HepG2 (cell line): ENCODE measurements around the gene MED13. TPM values are rescaled to one million over a fixed set of nuclear protein-coding genes. Genes with fewer than 3 reads are reported as not detected.

Source experiments
- AGO1 ChIP-seq: fragments of 200-400 bp; formaldehyde crosslinking; IDR thresholded peaks from 2 replicates; pipeline ENCODE4 v1.6.1; 2017; ENCODE audit warnings: mild to moderate bottlenecking, low read depth, low read length, moderate library complexity; ENCODE audit not compliant: poor library complexity, severe bottlenecking
- ATF4 ChIP-seq, 2 experiments: fragments of 450-650 bp in 1 of 2; sonication (generic) in 1 of 2; formaldehyde crosslinking; IDR thresholded peaks; 2 replicates each; pipeline versions ENCODE4 v1.5.0 to v1.8.0; 2020 to 2022; ENCODE audit warnings: mild to moderate bottlenecking in 1 of 2, missing genetic modification reagents in 1 of 2
- DRAP1 ChIP-seq: IDR thresholded peaks from 2 replicates; pipeline ENCODE4 v1.6.1; 2016; ENCODE audit warnings: missing genetic modification reagents, missing compliant biosample characterization
- ESRRA ChIP-seq: sonication (generic); formaldehyde crosslinking; IDR thresholded peaks from 2 replicates; pipeline ENCODE4 v1.5.1; 2020; ENCODE audit warnings: mild to moderate bottlenecking, low read depth, missing genetic modification reagents
- GPN1 ChIP-seq: sonication (generic); formaldehyde crosslinking; IDR thresholded peaks from 2 replicates; pipeline ENCODE4 v1.5.1; 2020; ENCODE audit warnings: missing genetic modification reagents, borderline replicate concordance
- KLF9 ChIP-seq: IDR thresholded peaks from 2 replicates; pipeline ENCODE4 v1.6.1; 2016; ENCODE audit warnings: low read depth
- RFXAP ChIP-seq: sonication (generic); formaldehyde crosslinking; IDR thresholded peaks from 2 replicates; pipeline ENCODE4 v1.4.0; 2020; ENCODE audit warnings: missing genetic modification reagents, borderline replicate concordance
- TCF12 ChIP-seq, 2 experiments: fragments of 450-650 bp in 1 of 2; sonication (generic) in 1 of 2; formaldehyde crosslinking in 1 of 2; IDR thresholded peaks; 2 replicates each; pipeline versions ENCODE4 v1.6.1 to v1.8.0; 2017 to 2022; ENCODE audit warnings: antibody characterized with exemption in 1 of 2, mild to moderate bottlenecking in 1 of 2, missing genetic modification reagents in 1 of 2, moderate library complexity in 1 of 2
- TRIM22 ChIP-seq: fragments of 450-650 bp; IDR thresholded peaks from 2 replicates; pipeline ENCODE4 v1.6.1; 2017
- ZFP90 ChIP-seq: sonication (generic); formaldehyde crosslinking; IDR thresholded peaks from 2 replicates; pipeline ENCODE4 v1.8.0; 2022; ENCODE audit warnings: missing genetic modification reagents, mild to moderate bottlenecking, inconsistent platforms, borderline replicate concordance
- ZNF10 ChIP-seq: sonication (generic); formaldehyde crosslinking; IDR thresholded peaks from 2 replicates; pipeline ENCODE4 v1.4.0; 2020; ENCODE audit warnings: mild to moderate bottlenecking, low read depth, missing genetic modification reagents, borderline replicate concordance
- ZNF230 ChIP-seq: sonication (generic); formaldehyde crosslinking; IDR thresholded peaks from 2 replicates; pipeline ENCODE4 v1.4.0; 2020; ENCODE audit warnings: mild to moderate bottlenecking, missing genetic modification reagents
- ZNF501 ChIP-seq: sonication (generic); formaldehyde crosslinking; IDR thresholded peaks from 2 replicates; pipeline ENCODE4 v1.5.1; 2020; ENCODE audit warnings: mild to moderate bottlenecking, moderate library complexity, missing genetic modification reagents
- ZNF703 ChIP-seq: sonication (generic); formaldehyde crosslinking; IDR thresholded peaks from 2 replicates; pipeline ENCODE4 v1.5.1; 2020; ENCODE audit warnings: missing genetic modification reagents, mild to moderate bottlenecking, moderate library complexity, borderline replicate concordance
- ZNF713 ChIP-seq: sonication (generic); formaldehyde crosslinking; IDR thresholded peaks from 2 replicates; pipeline ENCODE4 v1.4.0; 2020; ENCODE audit warnings: mild to moderate bottlenecking, missing genetic modification reagents
- ZNF781 ChIP-seq: sonication (generic); formaldehyde crosslinking; IDR thresholded peaks from 2 replicates; pipeline ENCODE4 v1.5.1; 2020; ENCODE audit warnings: borderline replicate concordance, mild to moderate bottlenecking, missing genetic modification reagents; ENCODE audit errors: not compliant biosample characterization
- polyA plus RNA-seq, 8 experiments: library from polyadenylated mRNA; depleted of rRNA in 3 of 8; stranded (reverse) in 7 of 8; unstranded in 1 of 8; fragments of >200 nt; fragmentation: Illumina TruSeq in 4 of 8; extraction: Trizol in 4 of 8; gene quantifications; 2 replicates each; pipeline versions ENCODE4 v1.2.1 to v1.2.3, GENCODE V29; 2011 to 2016; ENCODE audit warnings: low read depth in 4 of 8, missing spikeins in 1 of 8, mixed read lengths in 1 of 8; ENCODE audit not compliant: insufficient read depth in 1 of 8
- total RNA-seq, 5 experiments: library from RNA; depleted of rRNA; stranded (reverse); fragments of >200 nt; fragmentation: Illumina TruSeq; extraction: Trizol; gene quantifications; 2 replicates each; pipeline ENCODE4 v1.2.3, GENCODE V29; 2016; ENCODE audit warnings: low read depth in 1 of 5
- TF ChIP-seq, protein P1 (sequence below): sonication (generic); formaldehyde crosslinking; IDR thresholded peaks from 2 replicates; pipeline ENCODE4; 2020; ENCODE audit warnings: missing genetic modification reagents, mild to moderate bottlenecking, borderline replicate concordance
- TF ChIP-seq, protein P2 (sequence below): sonication (generic); formaldehyde crosslinking; IDR thresholded peaks from 2 replicates; pipeline ENCODE4 v1.4.0; 2020; ENCODE audit warnings: missing genetic modification reagents, borderline replicate concordance
- TF ChIP-seq, protein P3 (sequence below): sonication (generic); formaldehyde crosslinking; IDR thresholded peaks from 2 replicates; pipeline ENCODE4 v1.5.1; 2020; ENCODE audit warnings: missing genetic modification reagents, mild to moderate bottlenecking, borderline replicate concordance

The MED13 gene
- total and polyA plus RNA-seq, 2 of the 13 experiments (the other 11 are each of a cell fraction or from before 2014, with no cell fraction given): 27.4 to 69.1 TPM

GRCh38 chr17:62065611-62066468, 762 bp upstream of the MED13 start (continued):
- TF ChIP-seq TCF12 (IDR thresholded peaks at IDR 0.05) (no peak), TCF12 (CRISPR knock-in tag; IDR thresholded peaks at IDR 0.05) (no peak), GPN1 (CRISPR knock-in tag) (no peak; the same call in 1 of the 2 replicates), ZNF10 (CRISPR knock-in tag) (no peak), ZNF501 (CRISPR knock-in tag) (peak; percentile 83), ZFP90 (peak; percentile 92; the same call in 1 of the 2 replicates), ZNF703 (CRISPR knock-in tag) (no peak), AGO1 (peak; percentile 64), RFXAP (CRISPR knock-in tag) (peak; percentile 66), KLF9 (peak; percentile 67; the same call in 1 of the 2 replicates), ATF4 (CRISPR knock-in tag; IDR thresholded peaks at IDR 0.05) (no peak), DRAP1 (CRISPR knock-in tag) (peak; percentile 94), ZNF713 (CRISPR knock-in tag) (no peak), ZNF781 (CRISPR knock-in tag) (peak; percentile 34), TRIM22 (no peak), ESRRA (CRISPR knock-in tag) (peak; percentile 50; the same call in 1 of the 2 replicates), ZNF230 (CRISPR knock-in tag) (peak; percentile 61; the same call in 1 of the 2 replicates)
- TF ChIP-seq, protein P1, sequence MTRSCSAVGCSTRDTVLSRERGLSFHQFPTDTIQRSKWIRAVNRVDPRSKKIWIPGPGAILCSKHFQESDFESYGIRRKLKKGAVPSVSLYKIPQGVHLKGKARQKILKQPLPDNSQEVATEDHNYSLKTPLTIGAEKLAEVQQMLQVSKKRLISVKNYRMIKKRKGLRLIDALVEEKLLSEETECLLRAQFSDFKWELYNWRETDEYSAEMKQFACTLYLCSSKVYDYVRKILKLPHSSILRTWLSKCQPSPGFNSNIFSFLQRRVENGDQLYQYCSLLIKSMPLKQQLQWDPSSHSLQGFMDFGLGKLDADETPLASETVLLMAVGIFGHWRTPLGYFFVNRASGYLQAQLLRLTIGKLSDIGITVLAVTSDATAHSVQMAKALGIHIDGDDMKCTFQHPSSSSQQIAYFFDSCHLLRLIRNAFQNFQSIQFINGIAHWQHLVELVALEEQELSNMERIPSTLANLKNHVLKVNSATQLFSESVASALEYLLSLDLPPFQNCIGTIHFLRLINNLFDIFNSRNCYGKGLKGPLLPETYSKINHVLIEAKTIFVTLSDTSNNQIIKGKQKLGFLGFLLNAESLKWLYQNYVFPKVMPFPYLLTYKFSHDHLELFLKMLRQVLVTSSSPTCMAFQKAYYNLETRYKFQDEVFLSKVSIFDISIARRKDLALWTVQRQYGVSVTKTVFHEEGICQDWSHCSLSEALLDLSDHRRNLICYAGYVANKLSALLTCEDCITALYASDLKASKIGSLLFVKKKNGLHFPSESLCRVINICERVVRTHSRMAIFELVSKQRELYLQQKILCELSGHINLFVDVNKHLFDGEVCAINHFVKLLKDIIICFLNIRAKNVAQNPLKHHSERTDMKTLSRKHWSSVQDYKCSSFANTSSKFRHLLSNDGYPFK (CRISPR knock-in tag): peak; percentile 96; the same call in 1 of the 2 replicates
- TF ChIP-seq, protein P2, sequence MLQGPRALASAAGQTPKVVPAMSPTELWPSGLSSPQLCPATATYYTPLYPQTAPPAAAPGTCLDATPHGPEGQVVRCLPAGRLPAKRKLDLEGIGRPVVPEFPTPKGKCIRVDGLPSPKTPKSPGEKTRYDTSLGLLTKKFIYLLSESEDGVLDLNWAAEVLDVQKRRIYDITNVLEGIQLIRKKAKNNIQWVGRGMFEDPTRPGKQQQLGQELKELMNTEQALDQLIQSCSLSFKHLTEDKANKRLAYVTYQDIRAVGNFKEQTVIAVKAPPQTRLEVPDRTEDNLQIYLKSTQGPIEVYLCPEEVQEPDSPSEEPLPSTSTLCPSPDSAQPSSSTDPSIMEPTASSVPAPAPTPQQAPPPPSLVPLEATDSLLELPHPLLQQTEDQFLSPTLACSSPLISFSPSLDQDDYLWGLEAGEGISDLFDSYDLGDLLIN (CRISPR knock-in tag): no peak
- TF ChIP-seq, protein P3, sequence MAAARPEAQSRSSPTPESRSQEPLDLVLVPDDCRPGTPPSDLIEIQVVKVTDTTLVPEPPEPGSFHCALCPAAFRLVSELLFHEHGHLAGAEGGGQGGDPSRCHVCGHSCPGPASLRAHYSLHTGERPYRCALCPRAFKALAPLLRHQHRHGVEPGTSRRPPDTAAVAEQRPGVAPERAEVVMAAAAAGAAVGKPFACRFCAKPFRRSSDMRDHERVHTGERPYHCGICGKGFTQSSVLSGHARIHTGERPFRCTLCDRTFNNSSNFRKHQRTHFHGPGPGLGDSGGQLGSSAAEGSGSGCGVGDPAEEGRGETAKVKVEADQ: no peak
